Keratinocyte (primary cell): ENCODE data around the gene BAG5. TPM values are rescaled to one million over a fixed set of nuclear protein-coding genes. Genes with fewer than 3 reads are reported as not detected.

Source experiments
- DNase-seq: peaks from one replicate; pipeline ENCODE4 v3.0.0-alpha.2; 2011; ENCODE audit warnings: low read depth, missing footprints, low spot score
- FAIRE-seq: peaks from 2 replicates; lab custom pipeline; 2011; peaks lifted over from hg19 to GRCh38; lab: Jason Lieb, UNC
- H2AFZ ChIP-seq: 2 replicates; pipeline ENCODE4 v1.6.0; 2012; ENCODE audit warnings: low read length, control low read depth, inconsistent platforms; ENCODE audit not compliant: control insufficient read depth
- H3K27ac ChIP-seq: 2 replicates; pipeline ENCODE4 v1.5.1; 2011; ENCODE audit warnings: low read length; ENCODE audit not compliant: control insufficient read depth, insufficient read depth
- H3K27me3 ChIP-seq: 3 replicates; pipeline ENCODE4 v1.6.0; 2011; ENCODE audit warnings: low read length; ENCODE audit not compliant: control insufficient read depth, insufficient read depth; ENCODE audit errors: extremely low read depth
- H3K36me3 ChIP-seq, 2 experiments: 2 replicates in 1 of 2; 3 replicates in 1 of 2; pipeline ENCODE4 v1.5.1; 2011; ENCODE audit warnings: low read length in 2 of 2, mild to moderate bottlenecking in 1 of 2; ENCODE audit not compliant: control insufficient read depth in 2 of 2, insufficient read depth in 2 of 2; ENCODE audit errors: extremely low read depth in 1 of 2
- H3K4me1 ChIP-seq: 3 replicates; pipeline ENCODE4 v1.5.1; 2011; ENCODE audit warnings: low read length; ENCODE audit not compliant: control insufficient read depth, insufficient read depth; ENCODE audit errors: extremely low read depth
- H3K4me2 ChIP-seq: 3 replicates; pipeline ENCODE4 v1.6.0; 2011; ENCODE audit warnings: low read depth, low read length; ENCODE audit not compliant: control insufficient read depth, insufficient read depth; ENCODE audit errors: extremely low read depth
- H3K4me3 ChIP-seq, 3 experiments: fragments of 200-600 bp in 1 of 3; sonication (generic) in 1 of 3; 2 replicates in 2 of 3; 3 replicates in 1 of 3; pipeline ENCODE4 v1.5.1; 2011 to 2016; ENCODE audit warnings: low read length in 3 of 3, mild to moderate bottlenecking in 3 of 3, control low read depth in 2 of 3, inconsistent platforms in 1 of 3, low read depth in 1 of 3, mixed read lengths in 1 of 3, mixed run types in 1 of 3, moderate library complexity in 1 of 3; ENCODE audit not compliant: control insufficient read depth in 2 of 3, insufficient read depth in 2 of 3; ENCODE audit errors: extremely low read depth in 1 of 3
- H3K79me2 ChIP-seq: 2 replicates; pipeline ENCODE4 v1.6.0; 2012; ENCODE audit warnings: low read length; ENCODE audit not compliant: control insufficient read depth, insufficient read depth
- H3K9ac ChIP-seq: 3 replicates; pipeline ENCODE4 v1.6.0; 2011; ENCODE audit warnings: low read length; ENCODE audit not compliant: control insufficient read depth, insufficient read depth; ENCODE audit errors: extremely low read depth
- H3K9me1 ChIP-seq: 3 replicates; pipeline ENCODE4 v1.6.0; 2011; ENCODE audit warnings: low read length; ENCODE audit not compliant: control insufficient read depth, insufficient read depth; ENCODE audit errors: extremely low read depth
- H3K9me3 ChIP-seq: 2 replicates; pipeline ENCODE4 v1.5.1; 2012; ENCODE audit warnings: low read depth, low read length; ENCODE audit not compliant: control insufficient read depth
- H4K20me1 ChIP-seq: 3 replicates; pipeline ENCODE4 v1.6.0; 2011; ENCODE audit warnings: low read length; ENCODE audit not compliant: control insufficient read depth, insufficient read depth; ENCODE audit errors: extremely low read depth
- CTCF ChIP-seq, 3 experiments: IDR thresholded peaks in 1 of 3; conservative IDR thresholded peaks in 1 of 3; optimal IDR thresholded peaks in 1 of 3; 2 replicates in 2 of 3; 3 replicates in 1 of 3; pipeline versions ENCODE3 to v1.5.1; 2011; ENCODE audit warnings: low read length in 3 of 3, mild to moderate bottlenecking in 3 of 3, moderate library complexity in 2 of 3, control low read depth in 1 of 3, inconsistent platforms in 1 of 3; ENCODE audit not compliant: insufficient read depth in 2 of 3; ENCODE audit errors: extremely low read depth in 1 of 3
- EZH2 ChIP-seq: IDR thresholded peaks from one replicate; pipeline ENCODE4 v1.6.1; 2012; ENCODE audit warnings: inconsistent platforms, mild to moderate bottlenecking, low read length, moderate library complexity
- dilution Hi-C: fragments of 300-500 bp; cut with MboI; formaldehyde crosslinking; loops from one replicate; pipeline ENCODE4 v1.7.0; 2020; ENCODE audit warnings: low sequenced_read_pairs; ENCODE audit not compliant: extremely low pct_ligation_motif_present
- polyA plus RNA-seq, 5 experiments: library from polyadenylated mRNA; depleted of rRNA in 3 of 5; stranded (reverse) in 3 of 5; stranded (forward) in 1 of 5; unstranded in 1 of 5; fragments of >200 nt; gene quantifications; 1 replicate in 1 of 5; 2 replicates in 3 of 5; 3 replicates in 1 of 5; pipeline versions ENCODE4 v1.2.1 to v1.2.3, GENCODE V29; 2011 to 2012; ENCODE audit warnings: missing spikeins in 2 of 5, low read depth in 1 of 5, low replicate concordance in 1 of 5

BAG5 gene
- polyA plus RNA-seq, 1 donor (not counting 4 experiments of a cell fraction or from before 2014, with no cell fraction given), result 14.4 TPM

GRCh38 chr14:103527408-103528145 is 34.9 kb downstream of the BAG5 start:
- no peak for TF ChIP-seq EZH2
- TF ChIP-seq CTCF (optimal IDR thresholded peaks at IDR 0.05 in 1 of 3, IDR thresholded peaks at IDR 0.05 in 1 of 3, conservative IDR thresholded peaks at IDR 0.05 in 1 of 3; ENCODE audit: extremely low read depth in 1 of 3, insufficient read depth in 2 of 3, low read length in 3 of 3), result no peak
- peaks cover 32% of the 10 kb centered on the region for H3K79me2 ChIP-seq
- H3K9ac ChIP-seq, result peak overlapping the region; percentile 86
- no peak overlapping the region for H3K4me3 ChIP-seq
- no peaks in the 10 kb centered on the region for H3K9me1 ChIP-seq
- peak overlapping the region; percentile 6 for H3K27ac ChIP-seq
- H2AFZ ChIP-seq, result no peak overlapping the region
- no peak for DNase-seq
- H3K9me3 ChIP-seq, result no peaks in the 10 kb centered on the region
- peak overlapping the region; percentile 92 for H3K4me2 ChIP-seq
- FAIRE-seq, result no peak
- peaks cover 12% of the 10 kb centered on the region for H3K27me3 ChIP-seq
- peaks cover 32% of the 10 kb centered on the region for H3K4me1 ChIP-seq
- no peaks in the 10 kb centered on the region for H4K20me1 ChIP-seq
- peaks cover 8 to 10% of the 10 kb centered on the region in 2 experiments for H3K36me3 ChIP-seq
- dilution Hi-C loops, result no loop called here

DNA sequence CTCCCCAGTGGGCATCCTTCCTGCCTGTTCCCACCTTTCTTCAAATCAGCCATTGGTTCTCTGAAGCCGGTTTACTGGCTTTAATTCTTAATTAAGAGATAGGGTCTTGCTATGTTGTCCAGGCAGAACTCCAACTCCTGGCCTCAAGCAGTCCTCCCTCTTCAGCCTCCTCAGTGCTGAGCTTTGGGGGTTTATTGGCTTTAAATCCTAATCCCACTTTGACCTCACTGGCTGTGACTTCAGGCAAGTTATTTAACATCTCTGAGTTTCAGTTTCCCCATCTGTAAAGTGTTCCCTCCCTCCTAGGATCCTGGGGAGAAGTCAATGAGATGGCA is 35.6 kb downstream of the BAG5 start:
- TF ChIP-seq EZH2 (no peak), CTCF (optimal IDR thresholded peaks at IDR 0.05 in 1 of 3, IDR thresholded peaks at IDR 0.05 in 1 of 3, conservative IDR thresholded peaks at IDR 0.05 in 1 of 3; ENCODE audit: extremely low read depth in 1 of 3, insufficient read depth in 2 of 3, low read length in 3 of 3) (no peak)
- peaks cover 4 to 7% of the 10 kb centered on the region in 2 experiments for H3K36me3 ChIP-seq
- H3K27ac ChIP-seq, result no peak overlapping the region
- peaks cover 35% of the 10 kb centered on the region for H3K4me1 ChIP-seq
- no peaks in the 10 kb centered on the region for H3K9me3 ChIP-seq
- H3K79me2 ChIP-seq, result peaks cover 26% of the 10 kb centered on the region
- DNase-seq (no peak), FAIRE-seq (no peak)
- no peak overlapping the region for H3K4me2 ChIP-seq
- H3K9ac ChIP-seq, result no peak overlapping the region
- no peak overlapping the region for H3K4me3 ChIP-seq
- no peak overlapping the region for H2AFZ ChIP-seq
- peaks cover 19% of the 10 kb centered on the region for H3K27me3 ChIP-seq
- H4K20me1 ChIP-seq, result no peaks in the 10 kb centered on the region
- H3K9me1 ChIP-seq, result no peaks in the 10 kb centered on the region
- dilution Hi-C loops, result no loop called here
